HepG2 (cell line): ENCODE data around the gene TBL3. TPM values are rescaled to one million over a fixed set of nuclear protein-coding genes. Genes with fewer than 3 reads are reported as not detected.

Experiments used
- AGO2 ChIP-seq: fragments of 200-400 bp; formaldehyde crosslinking; optimal IDR thresholded peaks from 2 replicates; pipeline ENCODE3; 2017; ENCODE audit warnings: mild to moderate bottlenecking, low read depth, low read length, moderate library complexity
- CERS6 ChIP-seq: sonication (generic); formaldehyde crosslinking; IDR thresholded peaks from 2 replicates; pipeline ENCODE4 v1.5.0; 2020; ENCODE audit warnings: missing genetic modification reagents
- FOXA1 ChIP-seq, 2 experiments: fragments of 450-650 bp in 1 of 2; sonication (generic) in 1 of 2; formaldehyde crosslinking in 1 of 2; IDR thresholded peaks; 2 replicates each; pipeline versions ENCODE4 v1.4.0 to v1.6.1; 2016 to 2020; ENCODE audit warnings: missing genetic modification reagents in 1 of 2
- GATA4 ChIP-seq: sonication (generic); IDR thresholded peaks from 2 replicates; pipeline ENCODE4 v1.6.1; 2016; ENCODE audit warnings: antibody characterized with exemption, low read depth, borderline replicate concordance
- GLI4 ChIP-seq: sonication (generic); formaldehyde crosslinking; IDR thresholded peaks from 2 replicates; pipeline ENCODE4 v1.5.1; 2020; ENCODE audit warnings: missing genetic modification reagents, mild to moderate bottlenecking, moderate library complexity, borderline replicate concordance
- HDAC2 ChIP-seq: sonication (generic); formaldehyde crosslinking; IDR thresholded peaks from 2 replicates; pipeline ENCODE4 v1.4.0; 2020; ENCODE audit warnings: missing genetic modification reagents
- HDAC6 ChIP-seq: fragments of 200-600 bp; sonication (generic); IDR thresholded peaks from 2 replicates; pipeline ENCODE4 v1.7.0; 2017; ENCODE audit warnings: mild to moderate bottlenecking, antibody characterized with exemption, low read length, low read depth
- IRF2 ChIP-seq: IDR thresholded peaks from 2 replicates; pipeline ENCODE4 v1.6.1; 2018; ENCODE audit warnings: missing genetic modification reagents, missing compliant biosample characterization
- KMT2B ChIP-seq: IDR thresholded peaks from 2 replicates; pipeline ENCODE4 v1.6.1; 2016; ENCODE audit warnings: missing genetic modification reagents, missing compliant biosample characterization
- MAX ChIP-seq: IDR thresholded peaks from 2 replicates; pipeline ENCODE4 v1.6.1; 2012; ENCODE audit warnings: inconsistent platforms
- SALL1 ChIP-seq: sonication (generic); formaldehyde crosslinking; IDR thresholded peaks from 2 replicates; pipeline ENCODE4 v1.8.0; 2022; ENCODE audit warnings: mild to moderate bottlenecking, missing genetic modification reagents
- SRSF1 ChIP-seq: fragments of 200-400 bp; formaldehyde crosslinking; optimal IDR thresholded peaks from 2 replicates; pipeline ENCODE3; 2017; ENCODE audit warnings: mild to moderate bottlenecking, low read depth, low read length, moderate library complexity
- XRCC5 ChIP-seq: fragments of 200-400 bp; formaldehyde crosslinking; optimal IDR thresholded peaks from 2 replicates; pipeline ENCODE3; 2017; ENCODE audit warnings: mild to moderate bottlenecking, low read length
- ZBTB34 ChIP-seq: sonication (generic); formaldehyde crosslinking; IDR thresholded peaks from 2 replicates; pipeline ENCODE4 v1.8.0; 2022; ENCODE audit warnings: mild to moderate bottlenecking, missing genetic modification reagents
- ZNF253 ChIP-seq: sonication (generic); formaldehyde crosslinking; IDR thresholded peaks from 2 replicates; pipeline ENCODE4 v1.8.0; 2022; ENCODE audit warnings: mild to moderate bottlenecking, missing genetic modification reagents, borderline replicate concordance
- ZNF414 ChIP-seq: sonication (generic); formaldehyde crosslinking; IDR thresholded peaks from 2 replicates; pipeline ENCODE4 v1.5.0; 2020; ENCODE audit warnings: missing genetic modification reagents
- ZNF646 ChIP-seq: sonication (generic); formaldehyde crosslinking; IDR thresholded peaks from 2 replicates; pipeline ENCODE4 v1.9.0; 2021; ENCODE audit warnings: mild to moderate bottlenecking, missing genetic modification reagents
- ZNF766 ChIP-seq: sonication (generic); formaldehyde crosslinking; IDR thresholded peaks from 2 replicates; pipeline ENCODE4 v1.5.0; 2020; ENCODE audit warnings: missing genetic modification reagents, borderline replicate concordance
- ZNF788 ChIP-seq: sonication (generic); formaldehyde crosslinking; IDR thresholded peaks from 2 replicates; pipeline ENCODE4 v1.5.0; 2020; ENCODE audit warnings: mild to moderate bottlenecking, missing genetic modification reagents, borderline replicate concordance
- polyA plus RNA-seq, 8 experiments: library from polyadenylated mRNA; depleted of rRNA in 3 of 8; stranded (reverse) in 7 of 8; unstranded in 1 of 8; fragments of >200 nt; fragmentation: Illumina TruSeq in 4 of 8; extraction: Trizol in 4 of 8; gene quantifications; 2 replicates each; pipeline versions ENCODE4 v1.2.1 to v1.2.3, GENCODE V29; 2011 to 2016; ENCODE audit warnings: low read depth in 4 of 8, missing spikeins in 1 of 8, mixed read lengths in 1 of 8; ENCODE audit not compliant: insufficient read depth in 1 of 8
- total RNA-seq, 5 experiments: library from RNA; depleted of rRNA; stranded (reverse); fragments of >200 nt; fragmentation: Illumina TruSeq; extraction: Trizol; gene quantifications; 2 replicates each; pipeline ENCODE4 v1.2.3, GENCODE V29; 2016; ENCODE audit warnings: low read depth in 1 of 5

The TBL3 gene
- total and polyA plus RNA-seq, 2 of the 13 experiments (the other 11 are each of a cell fraction or from before 2014, with no cell fraction given), result 16.8 to 38.0 TPM

GRCh38 chr16:2027024-2028010, 55.5 kb downstream of the TBL3 start (continued):
- TF ChIP-seq ZNF646 (CRISPR knock-in tag) (peak; percentile 68; the same call in 1 of the 2 replicates), CERS6 (CRISPR knock-in tag) (no peak), GATA4 (no peak), IRF2 (CRISPR knock-in tag) (no peak), ZNF253 (CRISPR knock-in tag) (0 out of 2 replicates have a peak, but pooled peaks have one; percentile 50), AGO2 (peak; percentile 19), SALL1 (CRISPR knock-in tag) (no peak), MAX (peak; percentile 69), FOXA1 (IDR thresholded peaks at IDR 0.05) (no peak), FOXA1 (CRISPR knock-in tag; IDR thresholded peaks at IDR 0.05) (peak; percentile 74), ZNF788 (peak; percentile 54; the same call in 1 of the 2 replicates), HDAC2 (CRISPR knock-in tag) (peak; percentile 51; the same call in 1 of the 2 replicates), HDAC6 (no peak), ZNF766 (no peak), ZBTB34 (no peak), XRCC5 (no peak), GLI4 (CRISPR knock-in tag) (no peak), SRSF1 (no peak), KMT2B (CRISPR knock-in tag) (no peak), ZNF414 (CRISPR knock-in tag) (no peak)
